Measurements from ENCODE around the gene TACSTD2. TPM values are rescaled to one million over a fixed set of nuclear protein-coding genes. Genes with fewer than 3 reads are reported as not detected.

TACSTD2 gene
- total RNA-seq, 1 experiment from 2014 or later: 12.2 TPM

GRCh38 chr1:58581641-58582040 lies 4.6 kb upstream of the TACSTD2 start:
- Histone ChIP-seq H3K4me3 (replicated peaks in 1 of 2; ENCODE audit: low read depth in 1 of 2, low read length in 2 of 2) (no peak overlapping the region), H3K27ac (ENCODE audit: low read depth, low read length) (no peak overlapping the region), H3K9me3 (ENCODE audit: control insufficient read depth in 1 of 2, insufficient read depth in 1 of 2, low read depth in 1 of 2, low read length in 2 of 2) (no peaks in the 10 kb centered on the region), H3K36me3 (ENCODE audit: control insufficient read depth in 1 of 2, insufficient read depth in 2 of 2, low read length in 2 of 2) (no peaks in the 10 kb centered on the region), H3K4me2 (ENCODE audit: low read length) (no peak overlapping the region), H2AFZ (ENCODE audit: low read depth, low read length, poor library complexity, severe bottlenecking) (peak overlapping the region; percentile 3), H3K9me2 (ENCODE audit: insufficient read depth) (no peaks in the 10 kb centered on the region), H3K4me1 (ENCODE audit: control insufficient read depth in 1 of 2, insufficient read depth in 2 of 2, low read length in 2 of 2) (peaks cover 42 to 78% of the 10 kb centered on the region in 2 experiments), H4K20me1 (ENCODE audit: insufficient read depth) (no peaks in the 10 kb centered on the region), H3K79me2 (ENCODE audit: insufficient read depth, low read length) (no peaks in the 10 kb centered on the region), H3K9ac (ENCODE audit: low read length) (no peak overlapping the region), H3K27me3 (ENCODE audit: insufficient read depth, low read length) (no peaks in the 10 kb centered on the region)
- no TSS peak for BruUV-seq (replicated peaks)
- POLR2A ChIA-PET: no interaction called here
- TF ChIP-seq REST (IDR thresholded peaks at IDR 0.05; ENCODE audit: low read depth): no peak
- TF ChIP-seq JUND (IDR thresholded peaks at IDR 0.05): no peak
- TF ChIP-seq FOSL1 (IDR thresholded peaks at IDR 0.05; ENCODE audit: low read depth): no peak
- TF ChIP-seq, protein P1, sequence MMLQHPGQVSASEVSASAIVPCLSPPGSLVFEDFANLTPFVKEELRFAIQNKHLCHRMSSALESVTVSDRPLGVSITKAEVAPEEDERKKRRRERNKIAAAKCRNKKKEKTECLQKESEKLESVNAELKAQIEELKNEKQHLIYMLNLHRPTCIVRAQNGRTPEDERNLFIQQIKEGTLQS (IDR thresholded peaks at IDR 0.05): no peak
- TF ChIP-seq RAD21 (IDR thresholded peaks at IDR 0.05; ENCODE audit: low read depth): no peak
- no peak for TF ChIP-seq TCF7L2 (IDR thresholded peaks at IDR 0.05; ENCODE audit: borderline replicate concordance, extremely low read depth, insufficient read depth, insufficient read length)
- DNase-seq (ENCODE audit: low read depth, low spot score): no peak
- ATAC-seq: no peak
- CTCF ChIA-PET: no interaction called here
- intact Hi-C loops (cut with micrococcal nuclease): no loop called here
- RAD21 ChIA-PET (ENCODE audit: low non-redundant PET in 1 of 2, low total read pairs in 2 of 2, uncharacterized antibody in 2 of 2, unreplicated experiment in 2 of 2): interaction anchor here in 1 of 2 experiments (0.6 kb wide), 1 partner anchor 146 kb away, joined by 3 read pairs; no protein-coding TSS in a partner anchor

DNA sequence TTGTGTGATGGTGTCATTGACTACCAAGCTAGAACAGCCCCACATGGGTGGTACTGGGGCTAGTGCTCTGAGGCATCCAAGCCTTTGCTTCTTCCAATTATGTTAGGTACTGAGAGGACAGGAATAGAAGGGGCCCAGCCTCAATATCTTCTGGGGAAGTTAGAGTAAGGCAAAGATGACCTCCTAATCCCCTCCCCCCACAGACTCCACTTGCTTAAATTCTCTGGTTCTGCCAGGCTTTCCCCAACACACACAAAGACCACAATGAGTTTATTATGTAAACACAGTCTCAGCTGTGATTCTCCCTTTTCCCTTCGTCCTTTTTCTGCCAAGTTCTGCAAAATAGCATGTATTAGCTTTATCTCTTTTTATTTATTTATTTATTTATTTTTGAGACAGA lies 3.1 kb upstream of the TACSTD2 start:
- POLR2A ChIA-PET: no interaction called here
- no peak overlapping the region for H3K27ac ChIP-seq (ENCODE audit: low read depth, low read length)

More for the DNA sequence above, 3.1 kb upstream of the TACSTD2 start:
- no peak for TF ChIP-seq ZNF274 (IDR thresholded peaks at IDR 0.05; ENCODE audit: low read depth, low read length)
- no peak for TF ChIP-seq ZBTB33 (IDR thresholded peaks at IDR 0.05; ENCODE audit: extremely low read depth, insufficient replicate concordance, low read length)
- TF ChIP-seq, protein P2, sequence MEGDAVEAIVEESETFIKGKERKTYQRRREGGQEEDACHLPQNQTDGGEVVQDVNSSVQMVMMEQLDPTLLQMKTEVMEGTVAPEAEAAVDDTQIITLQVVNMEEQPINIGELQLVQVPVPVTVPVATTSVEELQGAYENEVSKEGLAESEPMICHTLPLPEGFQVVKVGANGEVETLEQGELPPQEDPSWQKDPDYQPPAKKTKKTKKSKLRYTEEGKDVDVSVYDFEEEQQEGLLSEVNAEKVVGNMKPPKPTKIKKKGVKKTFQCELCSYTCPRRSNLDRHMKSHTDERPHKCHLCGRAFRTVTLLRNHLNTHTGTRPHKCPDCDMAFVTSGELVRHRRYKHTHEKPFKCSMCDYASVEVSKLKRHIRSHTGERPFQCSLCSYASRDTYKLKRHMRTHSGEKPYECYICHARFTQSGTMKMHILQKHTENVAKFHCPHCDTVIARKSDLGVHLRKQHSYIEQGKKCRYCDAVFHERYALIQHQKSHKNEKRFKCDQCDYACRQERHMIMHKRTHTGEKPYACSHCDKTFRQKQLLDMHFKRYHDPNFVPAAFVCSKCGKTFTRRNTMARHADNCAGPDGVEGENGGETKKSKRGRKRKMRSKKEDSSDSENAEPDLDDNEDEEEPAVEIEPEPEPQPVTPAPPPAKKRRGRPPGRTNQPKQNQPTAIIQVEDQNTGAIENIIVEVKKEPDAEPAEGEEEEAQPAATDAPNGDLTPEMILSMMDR (IDR thresholded peaks at IDR 0.05 in 2 of 3, conservative IDR thresholded peaks at IDR 0.05 in 1 of 3; ENCODE audit: borderline replicate concordance in 1 of 3, insufficient read depth in 1 of 3, low read depth in 2 of 3, low read length in 2 of 3): no peak
- no peak for TF ChIP-seq JUND (IDR thresholded peaks at IDR 0.05)
- no peak for TF ChIP-seq FOSL1 (IDR thresholded peaks at IDR 0.05; ENCODE audit: low read depth)
- no peak for TF ChIP-seq EZH2 (IDR thresholded peaks at IDR 0.05)
- TF ChIP-seq EZH2phosphoT487 (IDR thresholded peaks at IDR 0.05; ENCODE audit: borderline replicate concordance): no peak
- BruUV-seq (replicated peaks): no TSS peak
- Histone ChIP-seq H3K4me3 (replicated peaks in 1 of 2; ENCODE audit: low read depth in 1 of 2, low read length in 2 of 2) (no peak overlapping the region), H3K79me2 (ENCODE audit: insufficient read depth, low read length) (no peaks in the 10 kb centered on the region), H3K4me1 (ENCODE audit: control insufficient read depth in 1 of 2, insufficient read depth in 2 of 2, low read length in 2 of 2) (peaks cover 30 to 74% of the 10 kb centered on the region in 2 experiments), H2AFZ (ENCODE audit: low read depth, low read length, poor library complexity, severe bottlenecking) (no peak overlapping the region), H3K27me3 (ENCODE audit: insufficient read depth, low read length) (no peaks in the 10 kb centered on the region), H3K4me2 (ENCODE audit: low read length) (no peak overlapping the region; the same call in 1 of the 2 replicates), H3K9me3 (ENCODE audit: control insufficient read depth in 1 of 2, insufficient read depth in 1 of 2, low read depth in 1 of 2, low read length in 2 of 2) (no peaks in the 10 kb centered on the region), H4K20me1 (ENCODE audit: insufficient read depth) (no peaks in the 10 kb centered on the region), H3K36me3 (ENCODE audit: control insufficient read depth in 1 of 2, insufficient read depth in 2 of 2, low read length in 2 of 2) (no peaks in the 10 kb centered on the region), H3K9ac (ENCODE audit: low read length) (no peak overlapping the region), H3K9me2 (ENCODE audit: insufficient read depth) (no peaks in the 10 kb centered on the region)
- DNase-seq (ENCODE audit: low read depth, low spot score) (no peak), ATAC-seq (no peak)
- RAD21 ChIA-PET (ENCODE audit: low non-redundant PET in 1 of 2, low total read pairs in 2 of 2, uncharacterized antibody in 2 of 2, unreplicated experiment in 2 of 2): no interaction called here
- CTCF ChIA-PET: no interaction called here
- intact Hi-C loops (cut with micrococcal nuclease): no loop called here
